HepG2 (cell line): ENCODE measurements around the gene DGAT2. TPM values are rescaled to one million over a fixed set of nuclear protein-coding genes. Genes with fewer than 3 reads are reported as not detected.

Experiments
- BRCA1 ChIP-seq: sonication (generic); formaldehyde crosslinking; IDR thresholded peaks from 2 replicates; pipeline ENCODE4 v1.4.0; 2020; ENCODE audit warnings: missing genetic modification reagents
- HNRNPK ChIP-seq: fragments of 200-400 bp; formaldehyde crosslinking; IDR thresholded peaks from 2 replicates; pipeline ENCODE4 v1.6.1; 2018; ENCODE audit warnings: low read length, low read depth, moderate library complexity, mild to moderate bottlenecking; ENCODE audit not compliant: poor library complexity, severe bottlenecking
- HOXA9 ChIP-seq: sonication (generic); formaldehyde crosslinking; IDR thresholded peaks from 2 replicates; pipeline ENCODE4 v1.8.1; 2022; ENCODE audit warnings: missing genetic modification reagents, mild to moderate bottlenecking, moderate library complexity, borderline replicate concordance
- MIER3 ChIP-seq: IDR thresholded peaks from 2 replicates; pipeline ENCODE4 v1.6.1; 2016; ENCODE audit warnings: missing compliant biosample characterization, borderline replicate concordance
- NRL ChIP-seq: sonication (generic); formaldehyde crosslinking; IDR thresholded peaks from 2 replicates; pipeline ENCODE4 v1.5.0; 2020; ENCODE audit warnings: missing genetic modification reagents, mild to moderate bottlenecking, moderate library complexity, borderline replicate concordance
- RAD51 ChIP-seq: fragments of 450-650 bp; IDR thresholded peaks from 2 replicates; pipeline ENCODE4 v1.6.1; 2016; ENCODE audit warnings: borderline replicate concordance
- RBFOX2 ChIP-seq: fragments of 200-400 bp; formaldehyde crosslinking; IDR thresholded peaks from 2 replicates; pipeline ENCODE4 v1.6.1; 2017; ENCODE audit warnings: low read depth, mild to moderate bottlenecking, low read length
- REPIN1 ChIP-seq: sonication (generic); formaldehyde crosslinking; IDR thresholded peaks from 2 replicates; pipeline ENCODE4 v1.8.0; 2022; ENCODE audit warnings: missing genetic modification reagents, low read depth, mild to moderate bottlenecking, borderline replicate concordance
- SOX13 ChIP-seq, 3 experiments: fragments of 450-650 bp in 1 of 3; sonication (generic) in 1 of 3; formaldehyde crosslinking in 1 of 3; IDR thresholded peaks in 2 of 3; conservative IDR thresholded peaks in 1 of 3; 2 replicates each; pipeline versions ENCODE4 v1.5.0 to v1.6.1; 2016 to 2020; ENCODE audit warnings: antibody characterized with exemption in 1 of 3, mild to moderate bottlenecking in 1 of 3, missing compliant biosample characterization in 1 of 3, missing genetic modification reagents in 1 of 3, moderate library complexity in 1 of 3
- SP4 ChIP-seq: sonication (generic); formaldehyde crosslinking; IDR thresholded peaks from 2 replicates; pipeline ENCODE4 v1.8.1; 2023; ENCODE audit warnings: mild to moderate bottlenecking, missing genetic modification reagents
- SRY ChIP-seq: sonication (generic); formaldehyde crosslinking; IDR thresholded peaks from 2 replicates; pipeline ENCODE4 v1.8.0; 2022; ENCODE audit warnings: mild to moderate bottlenecking, missing genetic modification reagents
- ZBTB8A ChIP-seq: sonication (generic); formaldehyde crosslinking; IDR thresholded peaks from 2 replicates; pipeline ENCODE4 v1.4.0; 2020; ENCODE audit warnings: mild to moderate bottlenecking, low read depth, missing genetic modification reagents, borderline replicate concordance
- ZNF12 ChIP-seq: sonication (generic); formaldehyde crosslinking; IDR thresholded peaks from 2 replicates; pipeline ENCODE4 v1.5.0; 2020; ENCODE audit warnings: missing genetic modification reagents
- ZNF230 ChIP-seq: sonication (generic); formaldehyde crosslinking; IDR thresholded peaks from 2 replicates; pipeline ENCODE4 v1.4.0; 2020; ENCODE audit warnings: mild to moderate bottlenecking, missing genetic modification reagents
- ZNF430 ChIP-seq: sonication (generic); formaldehyde crosslinking; IDR thresholded peaks from 2 replicates; pipeline ENCODE4 v1.9.0; 2021; ENCODE audit warnings: mild to moderate bottlenecking, missing genetic modification reagents
- ZNF44 ChIP-seq: sonication (generic); formaldehyde crosslinking; IDR thresholded peaks from 2 replicates; pipeline ENCODE4 v1.5.1; 2020; ENCODE audit warnings: mild to moderate bottlenecking, missing genetic modification reagents
- ZNF550 ChIP-seq: sonication (generic); formaldehyde crosslinking; IDR thresholded peaks from 2 replicates; pipeline ENCODE4 v1.4.0; 2020; ENCODE audit warnings: mild to moderate bottlenecking, missing genetic modification reagents, borderline replicate concordance
- ZNF552 ChIP-seq: sonication (generic); formaldehyde crosslinking; IDR thresholded peaks from 2 replicates; pipeline ENCODE4 v1.9.0; 2022; ENCODE audit warnings: missing genetic modification reagents, mild to moderate bottlenecking, borderline replicate concordance
- ZNF746 ChIP-seq: sonication (generic); formaldehyde crosslinking; IDR thresholded peaks from 2 replicates; pipeline ENCODE4 v1.8.0; 2022; ENCODE audit warnings: mild to moderate bottlenecking, missing genetic modification reagents
- ZNF749 ChIP-seq: sonication (generic); formaldehyde crosslinking; IDR thresholded peaks from 2 replicates; pipeline ENCODE4 v1.8.0; 2022; ENCODE audit warnings: mild to moderate bottlenecking, missing genetic modification reagents, moderate library complexity, borderline replicate concordance
- polyA plus RNA-seq, 8 experiments: library from polyadenylated mRNA; depleted of rRNA in 3 of 8; stranded (reverse) in 7 of 8; unstranded in 1 of 8; fragments of >200 nt; fragmentation: Illumina TruSeq in 4 of 8; extraction: Trizol in 4 of 8; gene quantifications; 2 replicates each; pipeline versions ENCODE4 v1.2.1 to v1.2.3, GENCODE V29; 2011 to 2016; ENCODE audit warnings: low read depth in 4 of 8, missing spikeins in 1 of 8, mixed read lengths in 1 of 8; ENCODE audit not compliant: insufficient read depth in 1 of 8
- total RNA-seq, 5 experiments: library from RNA; depleted of rRNA; stranded (reverse); fragments of >200 nt; fragmentation: Illumina TruSeq; extraction: Trizol; gene quantifications; 2 replicates each; pipeline ENCODE4 v1.2.3, GENCODE V29; 2016; ENCODE audit warnings: low read depth in 1 of 5
- TF ChIP-seq, protein P1 (sequence below): IDR thresholded peaks from 2 replicates; pipeline ENCODE4 v1.6.1; 2016; ENCODE audit warnings: missing compliant biosample characterization, missing genetic modification reagents, borderline replicate concordance
- TF ChIP-seq, protein P2 (sequence below): sonication (generic); formaldehyde crosslinking; IDR thresholded peaks from 2 replicates; pipeline ENCODE4 v1.8.0; 2022; ENCODE audit warnings: missing genetic modification reagents, mild to moderate bottlenecking, moderate library complexity, borderline replicate concordance

DGAT2 gene
- total and polyA plus RNA-seq, 2 of the 13 experiments (the other 11 are each of a cell fraction or from before 2014, with no cell fraction given) = 39.0 to 65.6 TPM

DNA sequence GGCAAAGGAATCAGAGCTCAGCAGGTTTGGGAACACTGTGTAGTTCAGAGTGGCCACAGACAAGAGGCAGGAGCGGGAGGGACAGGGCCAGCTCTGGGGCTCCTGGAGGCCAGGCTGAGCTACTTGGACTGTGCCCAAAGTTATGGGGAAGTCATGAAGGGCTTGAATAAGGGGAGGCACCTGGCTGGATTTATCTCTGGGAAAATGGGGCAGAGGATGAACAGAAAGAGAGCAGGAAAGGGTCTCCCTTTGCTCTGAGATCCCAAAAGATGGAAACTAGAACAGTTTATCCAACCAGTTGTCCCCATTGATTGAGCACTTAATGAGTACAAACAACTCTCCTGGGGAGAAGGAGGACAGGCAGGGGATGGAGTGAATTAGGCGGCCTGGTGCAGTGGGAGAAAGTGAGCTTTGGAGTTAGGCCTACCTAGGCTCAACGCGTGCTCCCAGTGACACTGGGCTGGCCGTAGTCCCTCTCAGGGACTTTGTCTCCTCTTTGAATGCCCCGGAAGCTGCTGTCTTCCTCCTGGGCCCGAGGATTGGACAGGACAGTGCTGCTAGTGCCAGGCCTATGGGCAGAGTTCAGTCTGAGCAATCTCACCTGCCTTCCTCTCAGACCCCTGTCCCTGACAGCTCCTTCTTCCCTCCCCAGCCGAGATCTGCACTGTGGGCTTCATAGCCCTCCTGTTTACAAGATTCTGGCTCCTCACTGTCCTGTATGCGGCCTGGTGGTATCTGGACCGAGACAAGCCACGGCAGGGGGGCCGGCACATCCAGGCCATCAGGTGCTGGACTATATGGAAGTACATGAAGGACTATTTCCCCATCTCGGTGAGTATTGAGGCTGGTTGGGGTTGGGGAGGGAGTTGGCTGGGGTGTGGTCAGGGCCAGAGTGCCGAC is 49.0 kb upstream of the DGAT2 start (continued):
- TF ChIP-seq BRCA1 (CRISPR knock-in tag) (no peak), HNRNPK (no peak), ZNF749 (CRISPR knock-in tag) (no peak), ZNF746 (CRISPR knock-in tag) (0 out of 2 replicates have a peak, but pooled peaks have one; percentile 38), HOXA9 (CRISPR knock-in tag) (no peak), SOX13 (IDR thresholded peaks at IDR 0.05) (no peak), SOX13 (CRISPR knock-in tag; conservative IDR thresholded peaks at IDR 0.05 in 1 of 2, IDR thresholded peaks at IDR 0.05 in 1 of 2) (peak in 1 of 2 experiments; percentile 33; a peak in 2 of 4 replicates), RBFOX2 (peak; percentile 55; the same call in 1 of the 2 replicates), ZNF552 (CRISPR knock-in tag) (no peak), ZNF550 (CRISPR knock-in tag) (no peak), MIER3 (CRISPR knock-in tag) (peak; percentile 53; the same call in 1 of the 2 replicates), SP4 (CRISPR knock-in tag) (peak; percentile 44; the same call in 1 of the 2 replicates), ZNF230 (0 out of 2 replicates have a peak, but pooled peaks have one; percentile 22), ZBTB8A (CRISPR knock-in tag) (no peak), NRL (CRISPR knock-in tag) (peak; percentile 15), ZNF12 (CRISPR knock-in tag) (no peak; the same call in 1 of the 2 replicates), SRY (CRISPR knock-in tag) (peak; percentile 32; the same call in 1 of the 2 replicates), RAD51 (no peak), REPIN1 (peak; percentile 81), ZNF44 (CRISPR knock-in tag) (peak; percentile 29; the same call in 1 of the 2 replicates), ZNF430 (CRISPR knock-in tag) (peak; percentile 93; the same call in 1 of the 2 replicates)
- TF ChIP-seq, protein P1, sequence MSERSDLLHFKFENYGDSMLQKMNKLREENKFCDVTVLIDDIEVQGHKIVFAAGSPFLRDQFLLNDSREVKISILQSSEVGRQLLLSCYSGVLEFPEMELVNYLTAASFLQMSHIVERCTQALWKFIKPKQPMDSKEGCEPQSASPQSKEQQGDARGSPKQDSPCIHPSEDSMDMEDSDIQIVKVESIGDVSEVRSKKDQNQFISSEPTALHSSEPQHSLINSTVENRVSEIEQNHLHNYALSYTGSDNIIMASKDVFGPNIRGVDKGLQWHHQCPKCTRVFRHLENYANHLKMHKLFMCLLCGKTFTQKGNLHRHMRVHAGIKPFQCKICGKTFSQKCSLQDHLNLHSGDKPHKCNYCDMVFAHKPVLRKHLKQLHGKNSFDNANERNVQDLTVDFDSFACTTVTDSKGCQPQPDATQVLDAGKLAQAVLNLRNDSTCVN (CRISPR knock-in tag) = no peak
- TF ChIP-seq, protein P2, sequence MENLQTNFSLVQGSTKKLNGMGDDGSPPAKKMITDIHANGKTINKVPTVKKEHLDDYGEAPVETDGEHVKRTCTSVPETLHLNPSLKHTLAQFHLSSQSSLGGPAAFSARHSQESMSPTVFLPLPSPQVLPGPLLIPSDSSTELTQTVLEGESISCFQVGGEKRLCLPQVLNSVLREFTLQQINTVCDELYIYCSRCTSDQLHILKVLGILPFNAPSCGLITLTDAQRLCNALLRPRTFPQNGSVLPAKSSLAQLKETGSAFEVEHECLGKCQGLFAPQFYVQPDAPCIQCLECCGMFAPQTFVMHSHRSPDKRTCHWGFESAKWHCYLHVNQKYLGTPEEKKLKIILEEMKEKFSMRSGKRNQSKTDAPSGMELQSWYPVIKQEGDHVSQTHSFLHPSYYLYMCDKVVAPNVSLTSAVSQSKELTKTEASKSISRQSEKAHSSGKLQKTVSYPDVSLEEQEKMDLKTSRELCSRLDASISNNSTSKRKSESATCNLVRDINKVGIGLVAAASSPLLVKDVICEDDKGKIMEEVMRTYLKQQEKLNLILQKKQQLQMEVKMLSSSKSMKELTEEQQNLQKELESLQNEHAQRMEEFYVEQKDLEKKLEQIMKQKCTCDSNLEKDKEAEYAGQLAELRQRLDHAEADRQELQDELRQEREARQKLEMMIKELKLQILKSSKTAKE (CRISPR knock-in tag) = no peak
